COR-L47 (cell line): ENCODE data around the gene CCDC57.
A peak's percentile ranks its signal among the peaks of the same experiment; 100 is the strongest.

Experiments
- DNase-seq: peaks from one replicate; lab custom pipeline; 2025; lab: John Stamatoyannopoulos, UW

CCDC57 gene

GRCh38 chr17:82246040-82246364, 33.4 kb upstream of the CCDC57 start:
- DNase-seq, result no peak

GRCh38 chr17:82245134-82246039, 32.7 kb upstream of the CCDC57 start:
- no peak for DNase-seq

GRCh38 chr17:82244413-82245133, 31.9 kb upstream of the CCDC57 start:
- no peak for DNase-seq

- DNase-seq, result no peak
These were observed 31.2 kb upstream of the CCDC57 start for GRCh38 chr17:82243648-82244412.

GRCh38 chr17:82242977-82243647, 30.5 kb upstream of the CCDC57 start:
- DNase-seq, result no peak

GRCh38 chr17:82242698-82242976, 30.0 kb upstream of the CCDC57 start:
- DNase-seq, result no peak

GRCh38 chr17:82241926-82242697, 29.5 kb upstream of the CCDC57 start:
- DNase-seq, result no peak

GRCh38 chr17:82241183-82241925, 28.7 kb upstream of the CCDC57 start:
- DNase-seq, result no peak

GRCh38 chr17:82240506-82241182, 28.0 kb upstream of the CCDC57 start:
- DNase-seq, result no peak

- no peak for DNase-seq
These were observed 27.4 kb upstream of the CCDC57 start for GRCh38 chr17:82239926-82240505.

GRCh38 chr17:82239401-82239925, 26.8 kb upstream of the CCDC57 start:
- DNase-seq, result no peak

GRCh38 chr17:82238472-82239201, 26.0 kb upstream of the CCDC57 start:
- peak; percentile 68 for DNase-seq

GRCh38 chr17:82237746-82238471, 25.3 kb upstream of the CCDC57 start:
- DNase-seq, result no peak

GRCh38 chr17:82237083-82237745, 24.6 kb upstream of the CCDC57 start:
- DNase-seq, result no peak

- DNase-seq, result peak; percentile 91
These were observed 23.7 kb upstream of the CCDC57 start for GRCh38 chr17:82236142-82236971.

GRCh38 chr17:82235775-82236141, 23.1 kb upstream of the CCDC57 start:
- no peak for DNase-seq
